A549 (cell line): Measurements from ENCODE around the gene CIDEA. TPM values are rescaled to one million over a fixed set of nuclear protein-coding genes. Genes with fewer than 3 reads are reported as not detected.

Experiments
- ATAC-seq, 2 experiments: fragments of 200-7000 bp in 1 of 2; fragments of >200 bp in 1 of 2; cut with Nextera tagmentation in 1 of 2; cut with Tn5 transposase in 1 of 2; 3 replicates each; pipeline versions ENCODE4 v1.8.0 to v1.9.1; 2018 to 2020; ENCODE audit warnings: mild to moderate bottlenecking in 1 of 2, moderate library complexity in 1 of 2
- CTCF ChIA-PET: fragments of 300-600 bp; sonication (Branson Sonifier 250); formaldehyde crosslinking; extraction: SDS; loops from one replicate; lab custom pipeline; 2021; ENCODE audit warnings: antibody characterized with exemption, inconsistent platforms; lab: Yijun Ruan, JAX
- POLR2A ChIA-PET: fragments of 350-600 bp; formaldehyde crosslinking; extraction: SDS; loops from one replicate; lab custom pipeline; 2021; ENCODE audit warnings: antibody characterized with exemption, inconsistent platforms; lab: Yijun Ruan, JAX
- DNase-seq, 2 experiments: peaks; one replicate each; pipeline versions ENCODE4 v3.0.0 to v3.0.0-alpha.2; 2011 to 2016; ENCODE audit warnings: low read depth in 1 of 2, low spot score in 1 of 2
- FAIRE-seq: peaks from 2 replicates; lab custom pipeline; 2011; peaks lifted over from hg19 to GRCh38; lab: Jason Lieb, UNC
- H3K27ac ChIP-seq, 2 experiments: fragments of >200 bp; sonication (Bioruptor Twin); formaldehyde crosslinking; 3 replicates each; pipeline ENCODE4 v1.5.1; 2016 to 2017
- H3K4me1 ChIP-seq: fragments of >200 bp; sonication (Bioruptor Twin); formaldehyde crosslinking; 3 replicates; pipeline ENCODE4 v1.6.1; 2016
- H3K4me2 ChIP-seq: fragments of >200 bp; sonication (Bioruptor Twin); formaldehyde crosslinking; 3 replicates; pipeline ENCODE4 v1.6.1; 2016
- H3K4me3 ChIP-seq: fragments of >200 bp; sonication (Bioruptor Twin); formaldehyde crosslinking; 3 replicates; pipeline ENCODE4 v1.5.1; 2016
- H3K9me3 ChIP-seq: fragments of >200 bp; sonication (Bioruptor Twin); formaldehyde crosslinking; 3 replicates; pipeline ENCODE4 v1.6.1; 2016
- EHF ChIP-seq: fragments of 250-450 bp; sonication (Bioruptor Pico); IDR thresholded peaks from 2 replicates; pipeline ENCODE4 v1.5.0; 2020; ENCODE audit warnings: mild to moderate bottlenecking
- EP300 ChIP-seq, 2 experiments: fragments of >200 bp; sonication (Bioruptor Twin); formaldehyde crosslinking; IDR thresholded peaks; 2 replicates in 1 of 2; 3 replicates in 1 of 2; pipeline ENCODE4 v1.6.1; 2016 to 2017
- HDAC2 ChIP-seq: fragments of 200-600 bp; sonication (generic); IDR thresholded peaks from 2 replicates; pipeline ENCODE4 v1.6.1; 2016
- HEYL ChIP-seq: fragments of 250-450 bp; sonication (Bioruptor Pico); IDR thresholded peaks from 2 replicates; pipeline ENCODE4 v1.8.0; 2021; ENCODE audit warnings: mild to moderate bottlenecking, moderate library complexity
- HOXB13 ChIP-seq: fragments of 250-450 bp; sonication (Bioruptor Pico); IDR thresholded peaks from 2 replicates; pipeline ENCODE4 v1.5.0; 2020; ENCODE audit warnings: low read depth, mild to moderate bottlenecking, moderate library complexity
- JUNB ChIP-seq: fragments of >200 bp; sonication (Bioruptor Twin); formaldehyde crosslinking; IDR thresholded peaks from 2 replicates; pipeline ENCODE4 v1.6.1; 2016
- NFE2L2 ChIP-seq: fragments of 150-350 bp; conservative IDR thresholded peaks from 2 replicates; pipeline ENCODE4 v1.6.1; 2014; ENCODE audit warnings: low read length
- NR3C1 ChIP-seq: fragments of >200 bp; sonication (Bioruptor Twin); formaldehyde crosslinking; IDR thresholded peaks from 3 replicates; pipeline ENCODE4 v1.6.1; 2017
- RAD21 ChIP-seq, 2 experiments: fragments of >200 bp in 1 of 2; sonication (Bioruptor Twin) in 1 of 2; formaldehyde crosslinking in 1 of 2; IDR thresholded peaks in 1 of 2; conservative IDR thresholded peaks in 1 of 2; 2 replicates in 1 of 2; 3 replicates in 1 of 2; pipeline ENCODE4 v1.6.1; 2012 to 2018; ENCODE audit warnings: inconsistent platforms in 1 of 2
- RARB ChIP-seq: fragments of 250-450 bp; sonication (Bioruptor Pico); IDR thresholded peaks from 2 replicates; pipeline ENCODE4 v1.8.0; 2021; ENCODE audit warnings: mild to moderate bottlenecking, moderate library complexity
- RCOR1 ChIP-seq: fragments of 150-350 bp; IDR thresholded peaks from 2 replicates; pipeline ENCODE4 v1.6.1; 2014; ENCODE audit warnings: antibody characterized with exemption, low read length, low read depth
- SMC3 ChIP-seq: fragments of >200 bp; sonication (Bioruptor Twin); formaldehyde crosslinking; IDR thresholded peaks from 3 replicates; pipeline ENCODE4 v1.6.1; 2018; ENCODE audit warnings: inconsistent platforms
- SREBF2 ChIP-seq: fragments of 450-650 bp; IDR thresholded peaks from 2 replicates; pipeline ENCODE4 v1.6.1; 2014; ENCODE audit warnings: mild to moderate bottlenecking, moderate library complexity
- TFCP2L1 ChIP-seq: fragments of 250-450 bp; sonication (Bioruptor Pico); IDR thresholded peaks from 2 replicates; pipeline ENCODE4 v1.5.0; 2021; ENCODE audit warnings: mild to moderate bottlenecking
- ZSCAN20 ChIP-seq: fragments of 250-450 bp; sonication (Bioruptor Pico); IDR thresholded peaks from 2 replicates; pipeline ENCODE4 v1.8.0; 2022; ENCODE audit warnings: mild to moderate bottlenecking, moderate library complexity
- WGBS: methylation state at CpG from one replicate; pipeline ENCODE4 v1.1.6; 2017; ENCODE audit errors: missing lambda C conversion rate; 5-methylcytosine and 5-hydroxymethylcytosine counted together
- polyA plus RNA-seq, 4 experiments: library from polyadenylated mRNA; depleted of rRNA in 3 of 4; stranded (reverse); fragments of >200 nt; fragmentation: RNase III in 1 of 4; extraction: RNeasy Plus Mini Kit Qiagen cat#74134 plus additional on column Dnase treatment in 1 of 4; gene quantifications; 2 replicates in 3 of 4; 3 replicates in 1 of 4; pipeline ENCODE4 v1.2.3, GENCODE V29; 2011 to 2017
- TF ChIP-seq, protein P1 (sequence below): fragments of >200 bp; sonication (Bioruptor Twin); formaldehyde crosslinking; IDR thresholded peaks from 2 replicates; pipeline ENCODE4 v1.6.1; 2016
- TF ChIP-seq, protein P2 (sequence below): fragments of 200-600 bp; sonication (generic); IDR thresholded peaks from 2 replicates; pipeline ENCODE4 v1.6.1; 2016; ENCODE audit warnings: antibody characterized with exemption, mild to moderate bottlenecking, moderate library complexity
- TF ChIP-seq, protein P3 (sequence below): fragments of >200 bp; sonication (Bioruptor Twin); formaldehyde crosslinking; IDR thresholded peaks from 3 replicates; pipeline ENCODE4 v1.5.1; 2016

Gene CIDEA
- polyA plus RNA-seq, 2 of the 4 experiments (the other 2 are of a cell fraction): not detected

DNA sequence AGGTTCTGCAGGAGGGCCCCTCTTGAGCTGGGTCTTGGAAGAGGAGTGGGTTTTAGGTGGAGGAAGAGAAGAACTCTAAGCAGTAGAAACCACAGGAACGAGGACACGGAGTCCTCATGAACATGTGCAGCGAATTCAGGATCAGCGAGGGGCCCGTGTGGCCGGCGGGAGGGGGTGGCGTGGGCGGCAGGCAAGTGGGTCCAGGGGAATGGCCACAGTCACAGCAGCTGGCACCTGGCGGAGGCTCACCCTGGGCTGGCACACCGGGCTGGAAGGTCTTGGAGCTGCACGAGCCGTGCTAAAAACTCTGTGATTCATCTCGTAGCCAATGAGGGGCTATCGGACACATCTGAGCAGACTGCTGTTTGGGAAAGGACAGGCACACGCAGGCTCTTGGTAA lies 18.0 kb upstream of the CIDEA start:
- H3K4me2 ChIP-seq: no peak overlapping the region
- POLR2A ChIA-PET: no interaction called here
- CTCF ChIA-PET: interaction anchor here (0.7 to 4.6 kb wide), 17 partner anchors 9 to 581 kb away, joined by 3 to 26 read pairs (median 4); partner anchors contain the start of gene ANKRD62
- H3K4me1 ChIP-seq: no peaks in the 10 kb centered on the region
- ATAC-seq (no peak), FAIRE-seq (no peak), DNase-seq (no peak)
- WGBS: 81% methylated on average over 7 of the region's 16 CpGs
- no peak overlapping the region for H3K4me3 ChIP-seq
- TF ChIP-seq HOXB13 (CRISPR knock-in tag) (no peak), NR3C1 (no peak), RCOR1 (no peak), HEYL (CRISPR knock-in tag) (no peak), HDAC2 (no peak), EHF (CRISPR knock-in tag) (no peak), RARB (CRISPR knock-in tag) (no peak), TFCP2L1 (CRISPR knock-in tag) (no peak), SMC3 (no peak), NFE2L2 (no peak), EP300 (IDR thresholded peaks at IDR 0.05) (no peak), ZSCAN20 (CRISPR knock-in tag) (no peak), SREBF2 (no peak)
- TF ChIP-seq, protein P1, sequence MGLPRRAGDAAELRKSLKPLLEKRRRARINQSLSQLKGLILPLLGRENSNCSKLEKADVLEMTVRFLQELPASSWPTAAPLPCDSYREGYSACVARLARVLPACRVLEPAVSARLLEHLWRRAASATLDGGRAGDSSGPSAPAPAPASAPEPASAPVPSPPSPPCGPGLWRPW: no peak
- TF ChIP-seq, protein P2, sequence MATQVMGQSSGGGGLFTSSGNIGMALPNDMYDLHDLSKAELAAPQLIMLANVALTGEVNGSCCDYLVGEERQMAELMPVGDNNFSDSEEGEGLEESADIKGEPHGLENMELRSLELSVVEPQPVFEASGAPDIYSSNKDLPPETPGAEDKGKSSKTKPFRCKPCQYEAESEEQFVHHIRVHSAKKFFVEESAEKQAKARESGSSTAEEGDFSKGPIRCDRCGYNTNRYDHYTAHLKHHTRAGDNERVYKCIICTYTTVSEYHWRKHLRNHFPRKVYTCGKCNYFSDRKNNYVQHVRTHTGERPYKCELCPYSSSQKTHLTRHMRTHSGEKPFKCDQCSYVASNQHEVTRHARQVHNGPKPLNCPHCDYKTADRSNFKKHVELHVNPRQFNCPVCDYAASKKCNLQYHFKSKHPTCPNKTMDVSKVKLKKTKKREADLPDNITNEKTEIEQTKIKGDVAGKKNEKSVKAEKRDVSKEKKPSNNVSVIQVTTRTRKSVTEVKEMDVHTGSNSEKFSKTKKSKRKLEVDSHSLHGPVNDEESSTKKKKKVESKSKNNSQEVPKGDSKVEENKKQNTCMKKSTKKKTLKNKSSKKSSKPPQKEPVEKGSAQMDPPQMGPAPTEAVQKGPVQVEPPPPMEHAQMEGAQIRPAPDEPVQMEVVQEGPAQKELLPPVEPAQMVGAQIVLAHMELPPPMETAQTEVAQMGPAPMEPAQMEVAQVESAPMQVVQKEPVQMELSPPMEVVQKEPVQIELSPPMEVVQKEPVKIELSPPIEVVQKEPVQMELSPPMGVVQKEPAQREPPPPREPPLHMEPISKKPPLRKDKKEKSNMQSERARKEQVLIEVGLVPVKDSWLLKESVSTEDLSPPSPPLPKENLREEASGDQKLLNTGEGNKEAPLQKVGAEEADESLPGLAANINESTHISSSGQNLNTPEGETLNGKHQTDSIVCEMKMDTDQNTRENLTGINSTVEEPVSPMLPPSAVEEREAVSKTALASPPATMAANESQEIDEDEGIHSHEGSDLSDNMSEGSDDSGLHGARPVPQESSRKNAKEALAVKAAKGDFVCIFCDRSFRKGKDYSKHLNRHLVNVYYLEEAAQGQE: no peak
- TF ChIP-seq, protein P3, sequence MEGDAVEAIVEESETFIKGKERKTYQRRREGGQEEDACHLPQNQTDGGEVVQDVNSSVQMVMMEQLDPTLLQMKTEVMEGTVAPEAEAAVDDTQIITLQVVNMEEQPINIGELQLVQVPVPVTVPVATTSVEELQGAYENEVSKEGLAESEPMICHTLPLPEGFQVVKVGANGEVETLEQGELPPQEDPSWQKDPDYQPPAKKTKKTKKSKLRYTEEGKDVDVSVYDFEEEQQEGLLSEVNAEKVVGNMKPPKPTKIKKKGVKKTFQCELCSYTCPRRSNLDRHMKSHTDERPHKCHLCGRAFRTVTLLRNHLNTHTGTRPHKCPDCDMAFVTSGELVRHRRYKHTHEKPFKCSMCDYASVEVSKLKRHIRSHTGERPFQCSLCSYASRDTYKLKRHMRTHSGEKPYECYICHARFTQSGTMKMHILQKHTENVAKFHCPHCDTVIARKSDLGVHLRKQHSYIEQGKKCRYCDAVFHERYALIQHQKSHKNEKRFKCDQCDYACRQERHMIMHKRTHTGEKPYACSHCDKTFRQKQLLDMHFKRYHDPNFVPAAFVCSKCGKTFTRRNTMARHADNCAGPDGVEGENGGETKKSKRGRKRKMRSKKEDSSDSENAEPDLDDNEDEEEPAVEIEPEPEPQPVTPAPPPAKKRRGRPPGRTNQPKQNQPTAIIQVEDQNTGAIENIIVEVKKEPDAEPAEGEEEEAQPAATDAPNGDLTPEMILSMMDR: no peak
- no peaks in the 10 kb centered on the region for H3K9me3 ChIP-seq
- H3K27ac ChIP-seq: no peak overlapping the region

DNA sequence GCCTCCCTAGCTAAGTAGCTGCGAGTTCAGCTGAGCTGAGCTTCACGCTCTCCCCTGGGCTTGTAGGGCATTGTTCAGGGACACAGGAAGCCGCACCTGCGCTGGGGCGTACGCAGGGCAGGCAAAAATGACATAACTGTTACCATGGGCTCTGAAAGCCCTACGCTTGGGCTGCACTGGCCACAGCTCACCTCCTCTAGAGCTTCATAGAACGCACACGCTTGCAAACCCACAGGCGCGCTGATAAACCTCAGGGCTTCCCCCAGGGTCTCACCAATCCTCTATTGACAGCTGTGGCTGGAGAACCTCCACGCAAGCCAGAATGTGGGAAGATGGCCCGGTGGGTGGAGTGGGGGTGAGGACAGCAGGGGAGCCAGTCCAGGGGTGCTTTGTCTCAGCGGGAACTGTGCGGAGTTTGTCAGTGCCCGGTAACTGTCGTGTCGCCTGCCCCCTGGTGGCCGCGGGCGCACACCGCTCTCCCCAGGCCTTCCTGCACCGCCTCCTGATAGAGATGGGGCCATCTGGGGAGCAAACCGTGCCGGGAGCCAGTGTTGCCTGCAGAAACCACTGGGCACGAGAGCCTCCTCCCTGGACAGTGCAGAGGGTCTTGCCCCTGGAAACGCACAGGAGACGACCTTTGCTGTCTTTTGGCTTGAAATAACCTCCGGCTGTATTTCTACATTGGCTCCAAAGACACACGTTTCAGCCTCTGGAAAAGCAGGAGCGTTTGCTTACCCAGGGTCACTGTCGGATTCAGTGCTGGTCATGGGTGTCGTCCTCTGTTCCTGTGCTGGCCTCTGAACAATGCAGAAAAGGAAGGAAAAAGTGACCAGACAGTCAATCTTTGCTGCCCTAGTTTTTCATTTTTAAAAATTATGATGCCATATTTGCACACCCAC lies 17.0 kb upstream of the CIDEA start:
- ATAC-seq: peak; percentile 98 to 100
- peak; percentile 56 to 60 for TF ChIP-seq RAD21 (conservative IDR thresholded peaks at IDR 0.05 in 1 of 2, IDR thresholded peaks at IDR 0.05 in 1 of 2)
- TF ChIP-seq SMC3: peak; percentile 70
- TF ChIP-seq, protein P3: peak; percentile 65
- no peak for TF ChIP-seq JUNB
- POLR2A ChIA-PET: no interaction called here
- 27% methylated on average over 11 of the region's 33 CpGs for WGBS
- CTCF ChIA-PET: interaction anchor here (0.7 to 4.6 kb wide), 21 partner anchors 8 to 582 kb away, joined by 3 to 26 read pairs (median 4); partner anchors contain the start of gene ANKRD62
- H3K9me3 ChIP-seq: no peaks in the 10 kb centered on the region
- peak overlapping the region in 1 of 2 experiments; percentile 62; a peak in 1 of 6 replicates for H3K27ac ChIP-seq
- H3K4me3 ChIP-seq: no peak overlapping the region; the same call in 2 of the 3 replicates
- peak overlapping the region; percentile 81 for H3K4me2 ChIP-seq
- H3K4me1 ChIP-seq: no peaks in the 10 kb centered on the region
- peak; percentile 55 to 57 for DNase-seq
- FAIRE-seq: no peak
